Measurements from ENCODE around the gene SCO1. TPM values are rescaled to one million over a fixed set of nuclear protein-coding genes. Genes with fewer than 3 reads are reported as not detected.
"Not testable (repeated sequence)": the region's sequence is repeated elsewhere in the genome, so short reads cannot be mapped to it uniquely, and the experiment has no call there.

SCO1 gene
- total RNA-seq, 6 experiments from 2014 or later = 30.7 to 41.4 (median 33.5) TPM

DNA sequence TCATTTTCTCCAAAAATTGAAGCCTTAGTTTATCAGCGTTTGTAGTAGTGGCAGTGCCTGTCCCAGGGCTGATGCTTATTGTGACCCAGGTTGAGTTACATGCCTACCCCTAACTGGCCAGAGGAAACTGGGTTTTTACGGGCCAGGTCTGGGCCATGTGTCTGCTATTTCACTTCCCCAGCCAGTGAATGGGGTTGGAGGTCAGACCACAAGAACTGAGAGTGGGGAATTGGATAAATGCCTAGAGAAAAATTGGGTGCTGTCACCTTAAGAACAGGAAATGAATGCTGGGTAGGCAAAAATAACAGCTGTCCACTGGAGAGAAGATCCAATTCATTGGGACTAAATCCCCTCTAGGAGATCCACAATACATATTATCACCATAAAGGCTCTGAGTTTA, 5.2 kb upstream of the SCO1 start:
- peak overlapping the region; percentile 54; the same call in 1 of the 2 replicates for H3K27ac Mint-ChIP-seq
- H3K27me3 Mint-ChIP-seq (ENCODE audit: insufficient read depth) = no peaks in the 10 kb centered on the region
- TF ChIP-seq, protein P1, sequence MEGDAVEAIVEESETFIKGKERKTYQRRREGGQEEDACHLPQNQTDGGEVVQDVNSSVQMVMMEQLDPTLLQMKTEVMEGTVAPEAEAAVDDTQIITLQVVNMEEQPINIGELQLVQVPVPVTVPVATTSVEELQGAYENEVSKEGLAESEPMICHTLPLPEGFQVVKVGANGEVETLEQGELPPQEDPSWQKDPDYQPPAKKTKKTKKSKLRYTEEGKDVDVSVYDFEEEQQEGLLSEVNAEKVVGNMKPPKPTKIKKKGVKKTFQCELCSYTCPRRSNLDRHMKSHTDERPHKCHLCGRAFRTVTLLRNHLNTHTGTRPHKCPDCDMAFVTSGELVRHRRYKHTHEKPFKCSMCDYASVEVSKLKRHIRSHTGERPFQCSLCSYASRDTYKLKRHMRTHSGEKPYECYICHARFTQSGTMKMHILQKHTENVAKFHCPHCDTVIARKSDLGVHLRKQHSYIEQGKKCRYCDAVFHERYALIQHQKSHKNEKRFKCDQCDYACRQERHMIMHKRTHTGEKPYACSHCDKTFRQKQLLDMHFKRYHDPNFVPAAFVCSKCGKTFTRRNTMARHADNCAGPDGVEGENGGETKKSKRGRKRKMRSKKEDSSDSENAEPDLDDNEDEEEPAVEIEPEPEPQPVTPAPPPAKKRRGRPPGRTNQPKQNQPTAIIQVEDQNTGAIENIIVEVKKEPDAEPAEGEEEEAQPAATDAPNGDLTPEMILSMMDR (IDR thresholded peaks at IDR 0.05) = no peak
- peak; percentile 18 for DNase-seq
- H3K4me1 Mint-ChIP-seq (ENCODE audit: low read depth) = peaks cover 33% of the 10 kb centered on the region
- H3K4me3 Mint-ChIP-seq = peak overlapping the region; percentile 38; the same call in 1 of the 2 replicates
- peaks cover 7% of the 10 kb centered on the region for H3K36me3 Mint-ChIP-seq (ENCODE audit: low read depth)
- no peaks in the 10 kb centered on the region for H3K9me3 Mint-ChIP-seq

GRCh38 chr17:10699856-10700255, 2.5 kb upstream of the SCO1 start:
- Mint-ChIP-seq H3K4me1 (ENCODE audit: low read depth) (peaks cover 47% of the 10 kb centered on the region), H3K4me3 (peak overlapping the region; percentile 46; the same call in 1 of the 2 replicates), H3K9me3 (no peaks in the 10 kb centered on the region), H3K27ac (peak overlapping the region; percentile 70), H3K36me3 (ENCODE audit: low read depth) (peaks cover 11% of the 10 kb centered on the region), H3K27me3 (ENCODE audit: insufficient read depth) (no peaks in the 10 kb centered on the region)
- TF ChIP-seq, protein P1 (IDR thresholded peaks at IDR 0.05) = no peak
- no peak for DNase-seq

DNA sequence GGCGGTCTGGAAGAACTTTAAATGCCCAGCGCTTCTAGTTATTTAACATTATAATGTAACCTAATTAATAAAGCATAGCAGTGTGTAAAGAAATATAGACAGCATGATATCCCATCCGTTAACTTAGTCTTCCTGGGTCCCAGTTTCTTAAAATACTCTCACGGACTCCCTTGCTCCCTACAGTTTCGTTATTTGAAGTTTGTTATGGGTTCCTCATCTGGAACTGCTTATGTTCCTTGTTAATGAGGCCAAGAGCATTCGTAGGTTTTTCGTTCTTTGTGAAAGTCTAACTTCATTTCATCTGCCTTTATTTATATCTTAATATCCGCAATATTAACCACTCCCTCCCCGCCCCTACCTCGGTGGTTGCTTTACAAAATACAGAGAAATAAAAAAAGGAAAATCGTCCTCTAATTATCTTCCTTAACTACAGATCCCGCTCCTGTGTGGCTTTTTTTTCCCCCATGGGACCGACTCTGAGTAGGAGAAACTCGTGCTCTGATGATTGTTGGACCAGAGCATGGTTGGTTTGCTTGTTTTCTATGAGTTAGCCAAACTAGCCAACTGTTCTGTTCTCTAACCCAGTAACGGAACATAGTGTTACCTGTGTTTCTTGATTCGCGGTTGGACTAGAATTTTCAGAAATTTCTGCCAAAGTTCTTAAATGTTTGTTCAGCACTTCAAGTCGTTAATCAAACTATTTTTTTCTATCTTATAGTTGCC, 924 bp upstream of the SCO1 start:
- H3K36me3 Mint-ChIP-seq (ENCODE audit: low read depth) = peaks cover 20% of the 10 kb centered on the region
- peak overlapping the region; percentile 91 for H3K4me3 Mint-ChIP-seq
- DNase-seq = no peak
- no peaks in the 10 kb centered on the region for H3K9me3 Mint-ChIP-seq
- peaks cover 52% of the 10 kb centered on the region for H3K4me1 Mint-ChIP-seq (ENCODE audit: low read depth)
- TF ChIP-seq, protein P1 (IDR thresholded peaks at IDR 0.05) = no peak
- no peaks in the 10 kb centered on the region for H3K27me3 Mint-ChIP-seq (ENCODE audit: insufficient read depth)
- H3K27ac Mint-ChIP-seq = peak overlapping the region; percentile 92

DNA sequence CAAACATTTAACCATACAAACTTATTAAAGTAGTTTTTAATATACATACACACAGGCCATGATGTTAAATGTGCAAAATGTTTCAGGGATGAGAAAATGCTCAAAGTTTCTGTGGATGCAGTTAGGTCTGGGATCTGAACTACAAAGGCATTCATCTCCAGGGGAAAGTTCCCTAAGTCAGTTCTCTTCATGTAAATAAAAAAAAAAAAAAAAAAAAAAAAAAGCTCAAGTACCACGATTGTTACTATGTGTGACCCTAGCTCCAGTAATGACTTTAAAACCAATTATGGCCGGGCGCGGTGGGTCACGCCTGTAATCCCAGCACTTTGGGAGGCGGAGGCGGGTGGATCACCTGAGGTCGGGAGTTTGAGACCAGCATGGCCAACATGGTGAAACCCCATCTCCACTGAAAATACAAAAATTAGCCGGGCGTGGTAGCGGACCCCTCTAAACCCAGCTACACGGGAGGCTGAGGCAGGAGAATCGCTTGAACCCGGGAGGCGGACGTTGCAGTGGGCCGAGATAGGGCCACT, 1.4 kb downstream of the SCO1 start:
- H3K4me1 Mint-ChIP-seq (ENCODE audit: low read depth) = peaks cover 33% of the 10 kb centered on the region
- H3K4me3 Mint-ChIP-seq = peak overlapping the region; percentile 91
- DNase-seq; H3K27me3 Mint-ChIP-seq (ENCODE audit: insufficient read depth); H3K9me3 Mint-ChIP-seq: not testable (repeated sequence)
- peak overlapping the region; percentile 43 for H3K27ac Mint-ChIP-seq
- H3K36me3 Mint-ChIP-seq (ENCODE audit: low read depth) = peaks cover 29% of the 10 kb centered on the region

DNA sequence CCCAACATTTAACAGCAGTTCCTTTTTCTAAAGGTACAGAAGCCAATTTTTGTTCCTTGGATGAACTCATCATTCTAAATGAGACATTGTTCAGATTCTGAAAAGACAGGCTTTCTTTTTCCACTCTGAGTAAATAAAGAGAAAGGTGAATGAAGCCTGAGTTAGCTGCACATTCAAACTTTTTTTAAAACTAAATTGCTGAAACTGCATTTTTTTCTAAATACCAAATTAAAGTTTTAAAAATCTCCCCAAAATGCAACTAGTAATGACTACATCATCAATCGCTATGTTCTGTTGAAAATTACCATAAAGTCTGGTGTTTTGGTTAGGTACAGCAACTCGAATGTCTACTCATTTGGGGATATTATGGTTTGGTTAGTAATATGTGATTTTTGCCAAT, 9.8 kb downstream of the SCO1 start:
- Mint-ChIP-seq H3K27ac (no peak overlapping the region), H3K27me3 (ENCODE audit: insufficient read depth) (no peaks in the 10 kb centered on the region), H3K36me3 (ENCODE audit: low read depth) (peaks cover 44% of the 10 kb centered on the region), H3K4me1 (ENCODE audit: low read depth) (peaks cover 35% of the 10 kb centered on the region), H3K4me3 (no peak overlapping the region), H3K9me3 (no peaks in the 10 kb centered on the region)
- TF ChIP-seq, protein P1 (IDR thresholded peaks at IDR 0.05) = no peak
- DNase-seq = no peak

GRCh38 chr17:10683853-10684252, 13.5 kb downstream of the SCO1 start:
- TF ChIP-seq, protein P1 (IDR thresholded peaks at IDR 0.05) = peak; percentile 84
- Mint-ChIP-seq H3K4me1 (ENCODE audit: low read depth) (peaks cover 39% of the 10 kb centered on the region), H3K27me3 (ENCODE audit: insufficient read depth) (no peaks in the 10 kb centered on the region), H3K36me3 (ENCODE audit: low read depth) (peaks cover 19% of the 10 kb centered on the region), H3K9me3 (no peaks in the 10 kb centered on the region), H3K4me3 (no peak overlapping the region), H3K27ac (peak overlapping the region; percentile 15; the same call in 1 of the 2 replicates)
- peak; percentile 37 for DNase-seq
